ENCODE results near the gene MAPK8IP2. TPM values are rescaled to one million over a fixed set of nuclear protein-coding genes. Genes with fewer than 3 reads are reported as not detected.

Gene MAPK8IP2
- total and polyA plus RNA-seq, 2 of the 13 experiments (the other 11 are each of a cell fraction or from before 2014, with no cell fraction given), result 1.3 to 2.6 TPM

DNA sequence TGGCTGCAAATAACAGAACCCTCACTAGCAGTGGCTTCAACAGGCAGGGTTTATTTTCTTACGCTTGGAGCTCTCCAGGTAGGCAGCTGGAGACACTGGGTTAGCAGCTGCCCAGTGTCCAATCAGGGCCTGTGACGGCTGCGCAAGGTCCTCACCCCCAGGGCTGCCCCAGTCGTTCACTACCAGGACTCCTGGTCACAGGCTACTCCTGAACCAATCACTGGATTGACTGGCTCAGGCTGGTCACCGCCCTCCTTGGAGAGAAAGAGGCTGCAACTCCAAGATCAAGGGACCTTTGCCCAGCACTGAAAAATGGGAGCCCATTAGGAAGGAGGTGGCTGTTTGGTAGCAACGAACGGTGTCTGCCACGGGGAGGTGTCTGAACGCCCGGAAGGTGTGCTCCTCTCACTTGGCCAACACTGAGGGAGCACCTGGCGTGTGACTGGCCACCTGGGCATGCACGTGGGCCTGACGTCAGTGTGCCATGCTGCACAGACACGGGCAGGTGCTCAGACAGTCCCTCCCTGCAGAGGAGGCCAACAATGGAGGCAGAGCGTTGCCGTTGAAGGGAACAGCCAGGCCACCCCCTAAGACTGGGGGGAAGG, 22.2 kb downstream of the MAPK8IP2 start (continued):
- TF ChIP-seq, protein P1, sequence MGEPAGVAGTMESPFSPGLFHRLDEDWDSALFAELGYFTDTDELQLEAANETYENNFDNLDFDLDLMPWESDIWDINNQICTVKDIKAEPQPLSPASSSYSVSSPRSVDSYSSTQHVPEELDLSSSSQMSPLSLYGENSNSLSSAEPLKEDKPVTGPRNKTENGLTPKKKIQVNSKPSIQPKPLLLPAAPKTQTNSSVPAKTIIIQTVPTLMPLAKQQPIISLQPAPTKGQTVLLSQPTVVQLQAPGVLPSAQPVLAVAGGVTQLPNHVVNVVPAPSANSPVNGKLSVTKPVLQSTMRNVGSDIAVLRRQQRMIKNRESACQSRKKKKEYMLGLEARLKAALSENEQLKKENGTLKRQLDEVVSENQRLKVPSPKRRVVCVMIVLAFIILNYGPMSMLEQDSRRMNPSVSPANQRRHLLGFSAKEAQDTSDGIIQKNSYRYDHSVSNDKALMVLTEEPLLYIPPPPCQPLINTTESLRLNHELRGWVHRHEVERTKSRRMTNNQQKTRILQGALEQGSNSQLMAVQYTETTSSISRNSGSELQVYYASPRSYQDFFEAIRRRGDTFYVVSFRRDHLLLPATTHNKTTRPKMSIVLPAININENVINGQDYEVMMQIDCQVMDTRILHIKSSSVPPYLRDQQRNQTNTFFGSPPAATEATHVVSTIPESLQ (CRISPR knock-in tag; conservative IDR thresholded peaks at IDR 0.05), result no peak
- TF ChIP-seq ZNF136 (CRISPR knock-in tag; IDR thresholded peaks at IDR 0.05; ENCODE audit: low read depth) (no peak), STAG1 (CRISPR knock-in tag; IDR thresholded peaks at IDR 0.05) (peak; percentile 32), KMT2A (CRISPR knock-in tag; IDR thresholded peaks at IDR 0.05) (no peak), CC2D1A (CRISPR knock-in tag; IDR thresholded peaks at IDR 0.05) (no peak), SMYD3 (CRISPR knock-in tag; IDR thresholded peaks at IDR 0.05) (0 out of 2 replicates have a peak, but pooled peaks have one; percentile 41), RFX1 (IDR thresholded peaks at IDR 0.05) (no peak), ZNF326 (CRISPR knock-in tag; IDR thresholded peaks at IDR 0.05; ENCODE audit: borderline replicate concordance) (no peak), CAMTA2 (CRISPR knock-in tag; IDR thresholded peaks at IDR 0.05; ENCODE audit: borderline replicate concordance) (no peak), ZNF121 (CRISPR knock-in tag; IDR thresholded peaks at IDR 0.05) (no peak), GFI1 (CRISPR knock-in tag; IDR thresholded peaks at IDR 0.05; ENCODE audit: borderline replicate concordance) (no peak), NAIF1 (CRISPR knock-in tag; IDR thresholded peaks at IDR 0.05; ENCODE audit: borderline replicate concordance) (no peak)
- TF ChIP-seq, protein P2, sequence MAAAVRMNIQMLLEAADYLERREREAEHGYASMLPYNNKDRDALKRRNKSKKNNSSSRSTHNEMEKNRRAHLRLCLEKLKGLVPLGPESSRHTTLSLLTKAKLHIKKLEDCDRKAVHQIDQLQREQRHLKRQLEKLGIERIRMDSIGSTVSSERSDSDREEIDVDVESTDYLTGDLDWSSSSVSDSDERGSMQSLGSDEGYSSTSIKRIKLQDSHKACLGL (CRISPR knock-in tag; IDR thresholded peaks at IDR 0.05), result 0 out of 2 replicates have a peak, but pooled peaks have one; percentile 11
- TF ChIP-seq, protein P3, sequence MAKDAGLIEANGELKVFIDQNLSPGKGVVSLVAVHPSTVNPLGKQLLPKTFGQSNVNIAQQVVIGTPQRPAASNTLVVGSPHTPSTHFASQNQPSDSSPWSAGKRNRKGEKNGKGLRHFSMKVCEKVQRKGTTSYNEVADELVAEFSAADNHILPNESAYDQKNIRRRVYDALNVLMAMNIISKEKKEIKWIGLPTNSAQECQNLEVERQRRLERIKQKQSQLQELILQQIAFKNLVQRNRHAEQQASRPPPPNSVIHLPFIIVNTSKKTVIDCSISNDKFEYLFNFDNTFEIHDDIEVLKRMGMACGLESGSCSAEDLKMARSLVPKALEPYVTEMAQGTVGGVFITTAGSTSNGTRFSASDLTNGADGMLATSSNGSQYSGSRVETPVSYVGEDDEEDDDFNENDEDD (CRISPR knock-in tag; IDR thresholded peaks at IDR 0.05; ENCODE audit: borderline replicate concordance), result peak; percentile 34; the same call in 1 of the 2 replicates
- TF ChIP-seq, protein P4, sequence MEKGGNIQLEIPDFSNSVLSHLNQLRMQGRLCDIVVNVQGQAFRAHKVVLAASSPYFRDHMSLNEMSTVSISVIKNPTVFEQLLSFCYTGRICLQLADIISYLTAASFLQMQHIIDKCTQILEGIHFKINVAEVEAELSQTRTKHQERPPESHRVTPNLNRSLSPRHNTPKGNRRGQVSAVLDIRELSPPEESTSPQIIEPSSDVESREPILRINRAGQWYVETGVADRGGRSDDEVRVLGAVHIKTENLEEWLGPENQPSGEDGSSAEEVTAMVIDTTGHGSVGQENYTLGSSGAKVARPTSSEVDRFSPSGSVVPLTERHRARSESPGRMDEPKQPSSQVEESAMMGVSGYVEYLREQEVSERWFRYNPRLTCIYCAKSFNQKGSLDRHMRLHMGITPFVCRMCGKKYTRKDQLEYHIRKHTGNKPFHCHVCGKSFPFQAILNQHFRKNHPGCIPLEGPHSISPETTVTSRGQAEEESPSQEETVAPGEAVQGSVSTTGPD (CRISPR knock-in tag; IDR thresholded peaks at IDR 0.05), result no peak
- TF ChIP-seq, protein P5, sequence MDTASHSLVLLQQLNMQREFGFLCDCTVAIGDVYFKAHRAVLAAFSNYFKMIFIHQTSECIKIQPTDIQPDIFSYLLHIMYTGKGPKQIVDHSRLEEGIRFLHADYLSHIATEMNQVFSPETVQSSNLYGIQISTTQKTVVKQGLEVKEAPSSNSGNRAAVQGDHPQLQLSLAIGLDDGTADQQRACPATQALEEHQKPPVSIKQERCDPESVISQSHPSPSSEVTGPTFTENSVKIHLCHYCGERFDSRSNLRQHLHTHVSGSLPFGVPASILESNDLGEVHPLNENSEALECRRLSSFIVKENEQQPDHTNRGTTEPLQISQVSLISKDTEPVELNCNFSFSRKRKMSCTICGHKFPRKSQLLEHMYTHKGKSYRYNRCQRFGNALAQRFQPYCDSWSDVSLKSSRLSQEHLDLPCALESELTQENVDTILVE (CRISPR knock-in tag; IDR thresholded peaks at IDR 0.05), result no peak
- TF ChIP-seq, protein P6, sequence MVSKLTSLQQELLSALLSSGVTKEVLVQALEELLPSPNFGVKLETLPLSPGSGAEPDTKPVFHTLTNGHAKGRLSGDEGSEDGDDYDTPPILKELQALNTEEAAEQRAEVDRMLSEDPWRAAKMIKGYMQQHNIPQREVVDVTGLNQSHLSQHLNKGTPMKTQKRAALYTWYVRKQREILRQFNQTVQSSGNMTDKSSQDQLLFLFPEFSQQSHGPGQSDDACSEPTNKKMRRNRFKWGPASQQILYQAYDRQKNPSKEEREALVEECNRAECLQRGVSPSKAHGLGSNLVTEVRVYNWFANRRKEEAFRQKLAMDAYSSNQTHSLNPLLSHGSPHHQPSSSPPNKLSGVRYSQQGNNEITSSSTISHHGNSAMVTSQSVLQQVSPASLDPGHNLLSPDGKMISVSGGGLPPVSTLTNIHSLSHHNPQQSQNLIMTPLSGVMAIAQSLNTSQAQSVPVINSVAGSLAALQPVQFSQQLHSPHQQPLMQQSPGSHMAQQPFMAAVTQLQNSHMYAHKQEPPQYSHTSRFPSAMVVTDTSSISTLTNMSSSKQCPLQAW (CRISPR knock-in tag; IDR thresholded peaks at IDR 0.05), result 0 out of 2 replicates have a peak, but pooled peaks have one; percentile 21
- TF ChIP-seq, protein P7, sequence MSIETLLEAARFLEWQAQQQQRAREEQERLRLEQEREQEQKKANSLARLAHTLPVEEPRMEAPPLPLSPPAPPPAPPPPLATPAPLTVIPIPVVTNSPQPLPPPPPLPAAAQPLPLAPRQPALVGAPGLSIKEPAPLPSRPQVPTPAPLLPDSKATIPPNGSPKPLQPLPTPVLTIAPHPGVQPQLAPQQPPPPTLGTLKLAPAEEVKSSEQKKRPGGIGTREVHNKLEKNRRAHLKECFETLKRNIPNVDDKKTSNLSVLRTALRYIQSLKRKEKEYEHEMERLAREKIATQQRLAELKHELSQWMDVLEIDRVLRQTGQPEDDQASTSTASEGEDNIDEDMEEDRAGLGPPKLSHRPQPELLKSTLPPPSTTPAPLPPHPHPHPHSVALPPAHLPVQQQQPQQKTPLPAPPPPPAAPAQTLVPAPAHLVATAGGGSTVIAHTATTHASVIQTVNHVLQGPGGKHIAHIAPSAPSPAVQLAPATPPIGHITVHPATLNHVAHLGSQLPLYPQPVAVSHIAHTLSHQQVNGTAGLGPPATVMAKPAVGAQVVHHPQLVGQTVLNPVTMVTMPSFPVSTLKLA (IDR thresholded peaks at IDR 0.05), result peak; percentile 55
